AG04450 (cell line): ENCODE measurements around the gene PRKAG1. TPM values are rescaled to one million over a fixed set of nuclear protein-coding genes. Genes with fewer than 3 reads are reported as not detected.
A peak's percentile ranks its signal among the peaks of the same experiment; 100 is the strongest.

Experiments
- CTCF ChIA-PET: fragments of 300-600, 350-600 bp; formaldehyde crosslinking; extraction: SDS; loops from one replicate; lab custom pipeline; 2022; ENCODE audit warnings: antibody characterized with exemption, inconsistent platforms; lab: Charles Lee
- POLR2A ChIA-PET: fragments of 350-600 bp; formaldehyde crosslinking; extraction: SDS; loops from one replicate; lab custom pipeline; 2021; ENCODE audit warnings: antibody characterized with exemption, inconsistent platforms; lab: Yijun Ruan, JAX
- DNase-seq: peaks from one replicate; pipeline ENCODE4 v3.0.0-alpha.2; 2011; ENCODE audit warnings: low read depth, low spot score
- H3K27ac ChIP-seq: one replicate; pipeline ENCODE4 v1.5.1; 2012; ENCODE audit warnings: low read depth, low read length, control low read depth
- H3K27me3 ChIP-seq: one replicate; pipeline ENCODE4 v1.6.0; 2012; ENCODE audit warnings: low read length; ENCODE audit not compliant: control insufficient read depth, insufficient read depth
- H3K4me3 ChIP-seq: 2 replicates; pipeline ENCODE4 v1.5.1; 2011; ENCODE audit warnings: mild to moderate bottlenecking, low read depth, low read length, control low read depth
- H3K9me3 ChIP-seq: 2 replicates; pipeline ENCODE4 v1.5.1; 2012; ENCODE audit warnings: low read length; ENCODE audit not compliant: control insufficient read depth, insufficient read depth
- CTCF ChIP-seq: IDR thresholded peaks from 2 replicates; pipeline ENCODE4 v1.5.1; 2011; ENCODE audit warnings: low read depth, low read length, control low read depth, inconsistent platforms
- polyA plus RNA-seq: library from polyadenylated mRNA; depleted of rRNA; stranded (reverse); fragments of >200 nt; gene quantifications from 2 replicates; pipeline ENCODE4 v1.2.3, GENCODE V29; 2011

Gene PRKAG1
- polyA plus RNA-seq, 1 experiment, result 130 TPM

GRCh38 chr12:48978291-48978740 is 40.3 kb downstream of the PRKAG1 start, which contains the start of gene WNT1:
Gene WNT1 (plus strand): TSS chr12:48978322. CDS start chr12:48978651, 329 bp downstream.
- no peak for TF ChIP-seq CTCF
- Histone ChIP-seq H3K4me3 (no peak within 1 kb of the TSS), H3K27me3 (peaks cover 65% of the 10 kb centered on the region), H3K27ac (no peak within 1 kb of the TSS), H3K9me3 (peaks cover 5% of the 10 kb centered on the region; the same call in 1 of the 2 replicates)
- ChIA-PET POLR2A (no interaction called here), CTCF (interaction anchor here (0.6 to 11.8 kb wide), 11 partner anchors 9 to 159 kb away, joined by 3 to 95 read pairs (median 5); partner anchors contain the start of genes ARF3, DDX23 and FKBP11)
- no peak for DNase-seq

DNA sequence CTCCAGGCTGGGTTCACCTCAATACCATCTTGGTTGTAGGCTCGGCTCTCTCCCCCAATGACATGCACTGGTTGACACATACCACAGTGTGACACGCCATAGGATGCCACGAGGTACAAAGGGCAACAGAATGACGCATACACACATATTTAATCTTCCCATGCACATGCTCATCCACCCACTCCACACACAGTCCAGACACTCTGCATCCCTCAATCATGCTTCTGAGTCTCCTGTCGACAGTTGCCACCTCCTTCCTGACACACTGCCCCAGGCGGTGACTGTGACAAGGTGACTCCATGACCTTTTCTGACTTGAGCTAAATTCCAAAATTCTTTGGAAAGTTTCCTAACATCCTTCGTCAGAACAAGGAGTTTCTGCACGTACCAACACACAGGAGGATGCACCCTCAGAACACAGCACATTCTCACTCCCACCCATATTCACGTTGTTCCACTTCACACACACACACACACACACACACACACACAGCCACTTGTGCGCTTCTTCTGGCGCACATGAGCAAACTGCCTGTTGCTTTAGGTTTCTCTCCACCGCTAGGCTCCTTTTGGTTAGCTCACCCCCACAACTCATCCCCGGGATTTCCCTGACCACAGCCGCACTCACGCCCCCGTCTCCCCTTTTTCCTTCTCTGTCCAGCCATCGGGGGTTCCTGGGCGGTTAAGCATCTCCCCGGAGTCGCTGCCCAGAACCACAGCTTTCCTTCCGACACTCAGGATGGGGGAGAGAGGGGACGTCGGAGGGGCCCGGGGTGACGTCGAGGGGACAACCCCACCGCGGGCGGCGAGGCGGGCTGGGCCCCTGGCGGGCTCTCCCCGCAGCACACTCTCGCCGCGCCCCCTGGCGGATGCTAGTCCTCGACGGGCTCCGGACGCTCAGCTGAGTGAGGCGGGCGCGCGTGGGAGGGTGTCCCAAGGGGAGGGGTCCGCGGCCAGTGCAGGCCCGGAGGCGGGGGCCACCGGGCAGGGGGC is 41.0 kb downstream of the PRKAG1 start:
- POLR2A ChIA-PET, result no interaction called here
- Histone ChIP-seq H3K9me3 (peaks cover 5% of the 10 kb centered on the region; the same call in 1 of the 2 replicates), H3K27ac (no peak overlapping the region), H3K4me3 (no peak overlapping the region), H3K27me3 (peaks cover 63% of the 10 kb centered on the region)
- DNase-seq, result no peak
- peak; percentile 63 for TF ChIP-seq CTCF
- CTCF ChIA-PET, result interaction anchor here (0.7 to 11.8 kb wide), 11 partner anchors 10 to 125 kb away, joined by 3 to 95 read pairs (median 7); partner anchors contain the start of genes ARF3, DDX23 and FKBP11

- Histone ChIP-seq H3K9me3 (no peaks in the 10 kb centered on the region; the same call in 1 of the 2 replicates), H3K27me3 (peaks cover 53% of the 10 kb centered on the region), H3K4me3 (no peak overlapping the region), H3K27ac (no peak overlapping the region)
- CTCF ChIA-PET, result interaction anchor here (0.8 to 11.8 kb wide), 7 partner anchors 12 to 121 kb away, joined by 3 to 95 read pairs (median 3); partner anchors contain the start of gene ARF3
- no peak for DNase-seq
- POLR2A ChIA-PET, result interaction anchor here (0.7 kb wide), 1 partner anchor 22 kb away, joined by 5 read pairs; no protein-coding TSS in a partner anchor
- peak; percentile 69 for TF ChIP-seq CTCF
These were observed 44.5 kb downstream of the PRKAG1 start for GRCh38 chr12:48973941-48974673.

DNA sequence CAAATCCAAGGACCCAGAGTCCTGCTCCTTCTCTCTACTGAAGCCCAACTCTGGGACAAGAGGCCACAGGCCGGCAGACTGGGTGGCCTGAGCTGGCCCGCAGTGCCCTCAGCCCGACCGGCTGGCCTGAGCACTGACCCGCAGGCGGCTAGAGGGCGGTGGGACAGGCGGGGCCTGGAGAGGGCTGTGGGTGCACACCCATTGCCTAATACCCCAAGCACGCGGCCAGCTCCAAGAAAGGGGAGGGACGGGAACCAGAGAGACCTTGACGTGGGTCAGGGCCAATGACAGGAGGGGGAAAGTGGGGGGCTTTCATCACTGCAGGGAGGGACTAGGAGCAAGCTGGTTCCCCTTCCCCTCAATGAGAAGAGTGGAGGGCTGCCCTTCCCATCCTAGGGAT is 45.0 kb downstream of the PRKAG1 start:
- Histone ChIP-seq H3K9me3 (no peaks in the 10 kb centered on the region; the same call in 1 of the 2 replicates), H3K27ac (no peak overlapping the region), H3K4me3 (no peak overlapping the region), H3K27me3 (peaks cover 47% of the 10 kb centered on the region)
- DNase-seq, result no peak
- no peak for TF ChIP-seq CTCF
- ChIA-PET POLR2A (interaction anchor here (0.7 kb wide), 1 partner anchor 22 kb away, joined by 5 read pairs; no protein-coding TSS in a partner anchor), CTCF (interaction anchor here (0.6 to 11.8 kb wide), 9 partner anchors 13 to 1873 kb away, joined by 3 to 95 read pairs (median 3); partner anchors contain the start of gene ARF3)
